GM19468 (cell line): ENCODE results near the gene NME3.

Experiments used
- ATAC-seq: cut with Tn5 transposase; IDR thresholded peaks from one replicate; pipeline ENCODE4 v1.9.1; 2021; ENCODE audit warnings: mild to moderate bottlenecking, moderate library complexity, moderate number of reproducible peaks; ENCODE audit not compliant: unreplicated experiment; ENCODE audit errors: extremely low read depth

The NME3 gene

DNA sequence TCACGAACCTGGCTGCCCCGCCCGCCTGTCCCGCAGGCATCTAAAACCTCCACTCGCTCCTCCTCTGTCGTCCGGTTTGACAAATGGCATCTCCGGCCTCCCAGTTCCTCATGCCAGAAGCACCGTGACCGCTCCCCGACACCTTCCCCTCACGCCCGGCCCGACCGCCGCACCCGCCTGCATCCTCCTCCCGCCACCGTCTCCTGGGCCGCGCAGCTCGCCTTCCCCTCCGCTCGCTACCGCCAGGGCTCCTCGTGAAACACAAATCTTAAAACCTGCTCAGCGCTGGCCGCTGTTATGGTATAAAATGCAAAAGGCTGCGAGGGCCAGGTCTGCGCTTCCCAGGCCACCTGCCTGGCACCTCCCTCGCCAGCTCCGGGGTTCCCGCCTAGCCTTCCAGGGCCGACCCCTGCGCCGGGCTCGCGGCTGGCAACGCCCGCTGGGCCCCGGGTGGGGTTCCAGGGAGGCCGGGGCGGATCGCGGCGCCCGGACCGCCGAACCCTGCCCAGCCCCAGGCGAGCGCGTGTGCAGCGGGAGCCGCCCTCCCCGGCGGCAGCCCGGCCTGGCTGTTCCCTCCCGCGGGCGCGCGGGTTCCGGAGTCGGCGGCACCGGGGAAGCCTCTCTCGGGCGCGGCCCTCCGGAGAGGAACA is 10.5 kb upstream of the NME3 start:
- no peak for ATAC-seq

DNA sequence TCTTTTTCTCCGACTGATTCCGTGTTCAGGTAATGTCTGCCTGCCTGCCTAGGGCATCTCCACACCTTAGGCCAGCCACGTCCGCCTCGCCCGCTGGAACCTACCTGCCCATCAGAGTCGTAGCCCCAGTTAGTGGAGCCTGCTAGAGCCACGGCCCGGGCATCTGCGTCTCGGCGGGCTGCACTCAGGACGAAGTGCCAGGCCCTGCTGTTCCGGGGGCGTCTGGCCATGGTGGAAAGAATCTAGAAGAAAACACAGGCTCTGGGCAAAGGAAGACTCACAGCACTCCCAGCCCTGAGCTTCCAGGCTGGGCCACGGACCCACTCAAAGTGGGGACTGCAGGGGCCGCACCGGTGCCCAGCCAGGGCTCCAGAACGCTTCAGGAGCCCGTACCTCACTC is 9.9 kb upstream of the NME3 start:
- no peak for ATAC-seq

DNA sequence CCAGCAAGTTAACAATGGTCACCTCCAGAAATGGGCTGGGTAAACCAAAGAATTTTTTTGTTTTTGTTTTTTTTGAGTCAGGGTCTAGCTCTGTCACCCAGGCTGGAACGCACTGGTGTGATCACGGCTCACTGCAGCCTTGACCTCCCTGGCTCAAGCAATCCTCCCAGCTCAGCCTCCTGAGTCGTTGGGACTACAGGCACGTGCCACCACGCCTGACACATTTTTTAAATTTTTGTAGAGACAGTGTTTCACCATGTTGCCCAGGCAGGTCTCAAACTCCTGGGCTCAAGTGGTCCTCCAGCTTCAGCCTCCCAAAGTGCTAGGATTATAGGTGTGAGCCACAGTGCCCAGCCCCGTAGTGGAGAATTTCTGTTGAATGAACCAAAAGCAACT is 9.3 kb upstream of the NME3 start:
- ATAC-seq = no peak

DNA sequence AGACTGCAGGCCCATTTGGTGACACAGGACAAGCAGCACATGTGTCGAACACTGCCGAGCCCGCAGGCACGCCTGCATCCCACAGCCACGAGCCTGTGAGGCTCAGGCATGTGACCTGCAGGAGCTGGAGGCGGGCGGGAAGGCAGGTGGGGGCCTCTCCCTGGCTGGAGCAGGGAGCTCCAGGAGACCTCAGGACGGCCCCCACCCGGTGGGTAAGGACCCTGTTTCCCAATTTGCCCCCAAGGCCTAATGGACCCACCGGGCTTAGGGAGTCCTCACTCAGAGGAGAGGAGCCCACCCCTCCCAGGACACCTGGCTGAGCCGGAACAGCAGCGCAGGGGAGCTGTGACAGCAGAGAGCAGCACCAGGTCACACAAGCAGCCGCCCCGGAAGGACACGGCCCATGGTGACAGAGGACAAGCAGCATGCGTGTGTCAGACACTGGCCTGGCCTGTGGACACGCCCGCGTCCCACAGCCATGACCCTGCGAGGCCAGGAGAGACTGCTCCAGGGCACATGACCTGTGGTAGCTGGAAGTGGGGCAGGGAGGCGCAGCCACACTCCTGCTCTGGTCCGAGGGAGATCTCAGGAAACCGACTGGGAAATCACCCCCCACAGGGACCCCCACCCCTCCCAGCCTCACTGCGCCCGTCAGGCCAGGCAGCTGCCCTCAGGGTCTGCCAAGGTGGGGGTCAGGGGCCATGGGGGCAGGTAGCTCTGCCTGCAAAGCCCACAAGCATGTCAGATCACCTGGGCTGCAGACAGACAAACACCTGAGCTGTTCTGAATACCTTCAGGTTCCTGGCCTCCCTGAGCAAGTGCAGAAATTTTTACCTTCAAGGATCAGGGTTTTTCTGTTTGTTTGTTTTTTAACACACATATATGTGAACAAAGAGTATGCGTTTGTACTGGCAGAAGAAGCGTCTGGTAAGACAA is 8.7 kb upstream of the NME3 start:
- ATAC-seq = no peak

DNA sequence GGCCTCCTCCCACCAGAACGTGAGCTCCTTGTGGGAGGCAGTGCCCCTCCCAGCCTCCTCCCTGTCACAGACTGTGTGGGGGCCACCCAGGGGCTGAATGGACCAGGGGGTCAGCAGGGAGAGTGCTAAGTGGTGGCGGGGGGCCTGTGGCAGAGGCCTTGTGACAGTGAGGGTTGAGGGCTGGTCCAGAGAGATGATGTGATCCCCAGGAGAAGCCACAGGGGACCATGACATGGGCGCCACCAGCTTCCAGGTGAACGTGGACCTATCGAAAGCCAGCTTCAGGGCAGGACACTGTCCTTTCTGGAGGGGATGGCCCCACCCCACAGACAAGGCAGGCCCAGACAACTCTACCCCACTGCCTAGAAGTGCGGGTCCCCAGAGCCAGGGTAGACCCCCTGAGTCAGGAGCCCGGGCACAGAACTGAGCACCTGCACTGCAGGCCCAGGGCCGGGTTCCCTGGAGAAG is 7.9 kb upstream of the NME3 start:
- ATAC-seq = no peak

DNA sequence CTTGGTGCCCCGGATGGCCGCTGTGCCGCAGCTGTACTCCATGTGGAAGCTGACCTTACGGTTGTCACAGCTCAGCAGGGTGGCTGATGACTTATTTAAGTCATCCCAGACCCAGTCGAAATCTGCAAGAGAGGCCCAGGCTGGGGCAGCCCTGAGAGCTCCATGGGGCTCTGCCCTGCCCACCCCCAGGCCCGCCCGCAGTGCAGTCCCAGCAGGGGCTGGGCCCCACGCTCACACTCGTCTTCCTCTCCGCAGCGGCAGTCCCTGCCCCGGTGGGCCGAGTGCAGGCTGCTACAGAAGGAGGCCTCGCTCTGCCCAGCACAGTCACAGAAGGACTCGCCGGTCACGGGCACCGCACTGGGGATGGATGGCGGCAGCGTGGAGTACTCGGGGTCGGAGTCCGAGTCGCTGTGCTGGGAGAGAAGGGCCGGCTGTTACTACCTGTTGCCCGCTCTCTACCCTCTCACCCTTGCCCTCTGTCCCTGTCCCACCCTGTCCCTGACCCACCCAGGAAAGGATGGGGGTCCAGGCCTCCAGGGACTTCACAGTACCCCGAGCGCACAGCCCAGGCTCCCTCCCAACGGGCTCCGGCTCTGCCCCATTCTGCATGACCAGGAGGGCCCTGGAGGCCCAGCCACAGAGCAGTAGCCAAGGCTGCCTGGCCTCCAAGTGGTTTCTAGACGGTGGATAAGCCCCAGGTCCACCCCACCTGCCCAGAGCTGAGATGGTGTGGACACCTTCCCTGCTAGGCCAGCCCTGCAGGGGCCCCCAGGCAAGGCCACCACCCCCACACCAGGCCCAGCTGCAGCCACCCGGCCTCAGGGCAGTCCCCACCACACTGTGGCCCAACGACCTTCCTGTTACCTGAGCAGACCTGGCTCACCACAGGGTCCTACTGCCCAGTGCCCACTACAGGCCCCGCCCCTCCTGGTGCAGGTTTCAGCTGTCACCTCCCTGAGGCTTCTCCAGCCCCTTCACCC is 7.1 kb upstream of the NME3 start:
- ATAC-seq = no peak

DNA sequence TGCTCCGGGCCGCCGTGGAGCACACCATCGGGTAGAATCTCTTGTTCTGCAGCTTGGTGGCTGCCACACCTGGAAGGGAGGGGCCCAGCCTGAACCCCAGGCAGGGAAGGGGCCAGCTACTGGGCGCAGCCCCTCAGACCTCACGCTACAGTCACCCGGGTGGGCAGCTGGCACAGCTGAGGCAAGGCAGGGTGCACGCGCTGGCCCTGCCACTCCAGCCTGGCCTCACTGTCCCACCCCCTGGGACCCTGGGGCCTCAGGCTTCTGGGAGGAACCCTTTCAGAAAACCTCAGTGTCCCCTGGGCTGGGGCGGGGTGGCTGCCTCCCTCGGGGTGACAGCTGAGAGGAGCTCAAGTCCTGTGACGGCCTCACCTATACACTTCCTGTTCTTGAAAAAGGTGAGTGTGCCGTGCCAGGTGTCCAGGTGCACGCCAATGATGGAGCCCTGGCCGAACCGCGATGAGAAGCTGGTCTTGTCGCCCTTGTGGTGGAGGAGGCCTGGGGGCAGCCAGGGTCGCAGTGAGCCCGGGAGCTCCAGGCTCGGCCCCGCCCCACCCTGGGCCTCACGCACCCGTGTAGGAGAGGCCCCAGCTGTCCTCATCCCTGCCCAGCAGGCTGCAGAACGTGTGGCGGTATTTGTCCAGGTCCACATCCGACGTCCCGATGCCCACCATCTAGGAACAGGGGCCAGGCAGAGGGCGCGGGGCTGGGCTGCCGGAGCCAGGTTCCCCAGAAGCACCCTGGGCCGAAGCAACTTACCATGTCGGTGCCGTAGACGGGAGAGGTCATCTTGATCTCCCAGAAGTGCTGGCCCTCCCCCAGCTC is 6.2 kb upstream of the NME3 start:
- ATAC-seq = no peak

DNA sequence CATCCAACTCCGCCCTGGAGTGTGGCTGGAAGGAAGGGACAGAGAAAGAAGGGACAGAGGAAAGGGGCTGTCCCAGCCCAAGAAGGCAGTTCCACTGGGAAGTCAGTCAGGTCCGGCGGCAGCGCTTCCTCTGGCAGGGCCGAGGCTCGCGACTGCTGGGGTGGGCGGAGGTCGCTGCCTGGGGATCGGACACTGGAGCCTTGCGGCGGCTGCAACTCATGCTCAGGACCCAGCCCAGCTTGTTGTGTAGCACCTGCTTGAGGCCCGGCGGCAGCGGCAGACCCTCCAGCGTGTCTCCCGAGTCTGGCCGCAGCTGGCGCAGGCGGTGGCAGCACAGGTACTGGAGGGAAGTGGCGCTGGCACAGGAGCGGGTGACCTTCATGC is 5.6 kb upstream of the NME3 start:
- ATAC-seq = no peak

DNA sequence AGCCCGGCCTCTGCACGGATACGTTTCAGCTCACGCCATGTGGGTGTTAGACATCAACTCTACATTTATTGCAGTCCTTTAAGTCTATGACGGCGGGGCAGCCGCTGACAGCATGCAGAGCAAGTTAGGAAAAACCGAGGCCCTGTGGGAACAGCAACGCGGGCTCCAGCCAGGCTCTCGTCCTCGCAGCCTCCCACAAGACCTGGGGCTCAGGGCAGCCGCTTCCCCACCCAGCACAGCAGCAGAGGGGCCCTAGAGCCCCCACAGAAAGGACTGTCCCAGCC is 5.3 kb upstream of the NME3 start:
- ATAC-seq = no peak

DNA sequence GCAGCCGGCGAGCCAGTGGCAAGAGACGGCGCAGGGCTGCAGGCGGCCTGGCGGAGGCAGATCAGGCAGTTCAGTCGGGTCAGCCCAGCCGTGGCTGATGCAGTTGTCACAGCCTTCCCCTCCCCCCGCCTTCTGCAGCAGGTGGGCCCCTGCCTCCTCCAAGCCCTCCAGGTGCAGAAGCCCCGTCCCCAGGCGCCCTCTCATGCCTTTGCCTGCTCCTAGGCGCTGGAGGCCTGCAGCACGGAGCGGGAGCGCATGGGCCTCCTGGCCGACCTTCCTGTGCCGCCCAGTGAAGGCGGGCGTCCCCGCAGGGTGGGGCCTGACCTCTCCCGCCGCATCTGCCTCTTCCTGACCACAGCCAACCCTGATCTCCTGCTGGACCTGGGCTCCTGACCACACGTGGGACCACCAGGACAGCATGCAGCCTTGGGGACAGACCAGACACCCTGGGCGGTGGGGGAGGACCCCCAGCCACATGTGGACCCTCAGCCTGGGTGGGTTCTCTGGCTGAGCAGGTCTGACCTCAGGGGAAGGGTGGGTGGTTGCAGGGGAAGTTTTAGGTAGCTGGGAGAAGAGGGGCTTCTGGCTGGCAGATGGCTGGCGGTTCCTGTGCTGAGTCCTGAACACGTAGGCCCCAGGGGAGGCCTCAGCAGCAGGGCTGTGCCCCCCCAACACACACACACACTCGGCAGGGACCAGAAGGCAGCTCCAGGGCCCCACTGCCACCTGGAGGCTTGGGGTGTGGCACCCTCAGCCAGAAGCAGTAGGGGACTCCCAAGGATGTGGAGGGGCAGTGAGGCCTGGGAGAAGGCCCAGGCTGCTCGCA is 4.7 kb upstream of the NME3 start:
- ATAC-seq = no peak

DNA sequence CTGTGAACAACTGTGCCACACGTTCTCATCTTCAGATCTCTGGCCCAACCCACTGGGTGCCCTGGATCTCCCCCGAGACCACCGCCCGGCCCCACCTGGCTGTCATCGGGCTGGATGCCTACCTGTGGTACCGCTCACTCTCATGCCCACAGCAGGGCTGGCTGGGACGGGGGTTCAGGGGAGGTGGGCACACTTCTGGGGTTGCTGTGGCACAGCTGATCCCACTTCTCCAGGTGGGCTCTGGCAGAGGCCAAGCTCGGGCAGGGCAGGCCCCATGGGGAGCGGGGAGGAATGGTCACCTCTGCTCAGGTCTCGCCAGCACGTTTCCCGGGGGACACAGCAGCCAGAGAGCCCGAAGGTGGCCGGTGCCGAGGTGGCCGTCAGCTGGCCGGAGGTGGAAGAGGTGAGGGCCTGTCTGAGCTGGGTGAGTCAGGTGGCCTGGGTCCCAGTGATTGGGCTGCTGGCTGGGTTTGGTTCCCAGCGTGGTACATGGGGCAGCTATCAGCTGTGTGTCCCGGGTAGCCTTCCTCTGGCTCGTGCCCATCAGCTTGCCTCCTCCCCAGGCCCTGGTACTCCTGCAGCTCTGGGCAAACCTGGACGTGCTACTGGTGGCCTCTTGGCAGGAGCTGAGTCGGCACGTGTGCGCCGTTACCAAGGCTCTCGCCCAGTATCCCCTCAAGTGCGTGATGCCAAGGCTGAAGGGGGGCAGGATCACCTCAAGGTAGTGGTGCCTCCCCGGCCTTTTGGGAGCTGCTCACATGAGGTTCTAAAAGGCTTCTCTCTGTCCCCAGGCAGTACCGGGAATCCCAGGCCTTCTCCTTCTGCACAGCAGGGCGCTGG is 3.9 kb upstream of the NME3 start:
- ATAC-seq = no peak

DNA sequence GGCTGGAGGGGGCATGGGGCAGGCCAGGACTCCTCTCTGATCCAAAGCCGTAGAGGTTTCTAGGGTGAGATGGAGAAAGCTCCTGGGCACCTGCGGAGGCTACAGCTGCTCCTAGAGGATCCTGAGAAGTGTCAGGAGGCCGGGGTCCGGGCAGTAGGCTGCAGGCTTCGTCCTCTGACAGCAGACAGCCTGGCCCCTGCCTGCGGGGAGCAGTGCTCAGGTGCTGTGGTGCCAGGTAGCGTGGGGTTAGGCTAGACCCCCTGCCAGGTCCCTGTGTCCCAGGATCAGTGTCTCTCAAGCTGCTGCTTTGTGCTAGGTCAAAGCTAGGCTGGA is 3.1 kb upstream of the NME3 start:
- no peak for ATAC-seq

DNA sequence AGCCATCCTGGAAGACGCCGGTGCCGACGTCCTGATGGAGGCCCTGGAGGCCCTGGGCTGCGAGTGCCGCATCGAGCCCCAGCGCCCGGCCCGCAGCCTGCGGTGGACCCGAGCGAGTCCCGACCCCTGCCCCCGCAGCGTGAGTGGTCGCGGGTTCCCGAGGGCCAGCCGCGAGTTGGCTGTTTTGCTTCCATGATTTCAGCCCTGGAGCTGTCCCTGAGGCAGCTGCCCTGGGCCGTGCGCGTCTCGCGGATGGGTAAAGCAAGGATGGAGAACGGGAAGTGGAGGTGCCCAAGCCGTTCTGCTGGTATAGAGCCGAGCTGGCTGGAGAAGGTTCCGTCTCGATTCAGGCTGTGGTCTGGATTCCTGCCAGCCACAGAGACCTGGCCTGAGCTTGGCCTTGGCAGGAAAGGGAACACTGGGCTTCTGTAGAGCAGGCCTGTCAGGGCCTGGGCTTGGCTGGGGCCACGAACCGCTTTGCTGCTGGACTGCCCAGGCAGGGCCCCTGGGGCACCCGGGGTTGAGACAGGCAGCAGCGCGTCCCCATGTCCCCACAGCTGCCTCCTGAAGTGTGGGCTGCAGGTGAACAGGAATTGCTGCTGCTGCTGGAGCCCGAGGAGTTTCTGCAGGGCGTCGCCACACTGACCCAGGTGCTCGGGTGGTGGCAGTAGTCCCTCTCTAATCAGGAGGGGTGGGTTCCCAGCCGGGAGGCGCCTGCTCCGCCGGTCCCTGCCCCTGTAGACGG is 2.5 kb upstream of the NME3 start:
- no peak for ATAC-seq

DNA sequence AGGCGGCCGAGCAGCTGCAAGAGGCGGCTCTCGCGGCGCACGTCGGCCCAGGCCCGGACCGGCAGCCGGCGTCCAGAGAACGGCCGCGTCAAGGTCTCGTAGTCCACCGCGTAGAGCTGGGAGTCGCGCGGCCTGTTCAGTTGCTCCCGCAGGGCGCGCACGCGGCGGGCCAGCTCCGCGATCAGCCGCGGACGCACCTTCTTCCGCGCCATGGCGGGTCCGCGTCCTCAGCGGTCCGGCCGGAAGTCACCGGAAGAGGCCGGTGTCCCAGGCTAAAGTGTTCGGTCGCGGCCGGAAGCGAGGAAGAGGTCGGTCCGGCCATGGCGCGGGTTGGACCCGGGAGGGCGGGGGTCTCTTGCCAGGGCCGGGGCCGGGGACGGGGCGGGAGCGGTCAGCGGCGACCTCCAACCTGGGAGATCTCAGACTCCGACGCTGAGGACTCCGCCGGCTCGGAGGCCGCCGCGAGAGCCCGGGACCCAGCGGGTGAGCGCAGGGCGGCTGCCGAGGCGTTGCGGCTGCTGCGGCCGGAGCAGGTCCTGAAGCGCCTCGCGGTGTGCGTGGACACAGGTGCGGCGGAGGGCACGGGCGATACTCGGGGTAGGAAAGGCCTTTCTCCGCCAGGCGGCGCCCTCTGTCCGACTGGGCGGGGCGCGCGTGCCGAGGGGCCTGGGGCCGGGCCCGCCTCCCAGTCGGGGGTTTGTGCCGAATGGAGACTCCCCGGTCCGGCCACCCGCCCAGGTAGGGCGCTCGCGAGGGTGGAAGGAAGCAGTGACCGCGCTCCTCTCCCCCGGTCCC is 1.8 kb upstream of the NME3 start, which contains the start of gene MRPS34:
TSS of gene MRPS34 (minus strand) at position 227 of the 795 bp plus-strand sequence. CDS start at position 212, 15 bp downstream.
- ATAC-seq = peak; percentile 27

DNA sequence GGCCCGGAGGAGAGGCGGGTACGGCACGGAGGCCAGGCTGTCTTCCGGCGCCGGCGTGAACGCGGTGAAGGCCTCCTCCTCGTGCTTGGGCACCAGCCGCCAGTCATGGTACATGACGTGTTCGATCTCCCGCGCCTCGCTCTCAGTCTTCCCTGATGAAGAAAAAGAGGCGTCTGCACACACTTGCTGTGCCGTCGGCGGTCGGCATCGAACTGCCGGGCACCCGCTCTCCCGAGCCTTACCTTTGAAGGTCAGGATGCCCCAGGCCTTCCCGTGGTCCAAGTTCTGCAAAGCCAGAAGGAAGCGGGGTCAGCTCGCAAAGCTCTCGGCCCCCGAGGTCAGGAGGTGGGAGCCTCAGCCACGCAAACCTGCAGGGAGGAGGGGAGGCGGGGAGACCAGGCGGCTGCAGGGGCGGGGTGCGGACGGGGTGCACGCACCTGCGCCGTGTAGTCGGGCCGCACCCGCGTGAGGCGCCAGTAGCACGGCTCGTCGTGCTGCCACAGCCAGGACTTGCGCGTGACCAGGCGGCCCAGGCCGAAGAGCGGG is 1.1 kb upstream of the NME3 start, which contains the start of gene EME2:
TSS of gene EME2 (plus strand) at position 449 of the 546 bp plus-strand sequence. CDS start 418 bp downstream, outside the sequence.
- ATAC-seq = no peak

DNA sequence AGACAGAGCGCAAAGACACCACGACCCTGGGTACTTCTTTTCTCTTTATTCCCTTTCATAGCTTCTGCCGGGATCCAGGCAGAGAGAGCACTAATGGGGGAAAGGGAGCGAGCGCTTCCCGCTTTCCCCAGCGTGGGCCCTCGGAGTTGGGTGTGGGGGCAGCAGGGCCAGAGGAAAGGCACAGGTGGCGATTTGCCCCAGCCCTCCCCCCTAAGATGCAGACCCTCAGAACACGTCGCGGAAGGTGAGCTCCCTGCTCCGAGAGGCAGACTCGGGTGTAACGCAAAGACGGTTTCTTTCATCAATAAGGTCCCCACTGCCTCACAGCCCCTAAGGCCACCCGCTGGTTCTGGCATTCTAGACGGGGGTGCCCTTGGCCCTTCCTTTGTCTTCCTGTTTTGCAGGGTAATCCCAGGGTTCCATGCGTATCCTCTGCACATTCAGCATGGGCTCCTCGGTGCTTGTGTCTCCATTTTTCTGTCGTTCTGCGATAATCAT is 570 bp upstream of the NME3 start:
- ATAC-seq = no peak
